ENCODE measurements around the gene ALX3. TPM values are rescaled to one million over a fixed set of nuclear protein-coding genes. Genes with fewer than 3 reads are reported as not detected.

Gene ALX3
- not detected for polyA plus RNA-seq (2012; ENCODE audit: missing spikeins)

- DNase-seq (ENCODE audit: insufficient read length) (no peak), FAIRE-seq (no peak)
- TF ChIP-seq POLR2A (IDR thresholded peaks at IDR 0.05; ENCODE audit: low read depth, low read length) (no peak), POLR2AphosphoS5 (IDR thresholded peaks at IDR 0.05; ENCODE audit: low read depth, low read length) (no peak), TAF1 (IDR thresholded peaks at IDR 0.05; ENCODE audit: borderline replicate concordance, low read depth, low read length) (no peak)
These were observed at the start of gene ALX3 for GRCh38 chr1:110070671-110071242. ALX3 (minus strand) TSS chr1:110070672; CDS start chr1:110070612, 60 bp downstream.

- no peak for TF ChIP-seq TAF1 (IDR thresholded peaks at IDR 0.05; ENCODE audit: borderline replicate concordance, low read depth, low read length)
- TF ChIP-seq POLR2AphosphoS5 (IDR thresholded peaks at IDR 0.05; ENCODE audit: low read depth, low read length), result no peak
- no peak for TF ChIP-seq POLR2A (IDR thresholded peaks at IDR 0.05; ENCODE audit: low read depth, low read length)
- DNase-seq (ENCODE audit: insufficient read length), result no peak
- FAIRE-seq, result no peak
These were observed 49.4 kb upstream of the ALX3 start for GRCh38 chr1:110119843-110120242.

GRCh38 chr1:110118636-110119396, 48.3 kb upstream of the ALX3 start:
- DNase-seq (ENCODE audit: insufficient read length) (no peak), FAIRE-seq (no peak)
- no peak for TF ChIP-seq TAF1 (IDR thresholded peaks at IDR 0.05; ENCODE audit: borderline replicate concordance, low read depth, low read length)
- TF ChIP-seq POLR2AphosphoS5 (IDR thresholded peaks at IDR 0.05; ENCODE audit: low read depth, low read length), result no peak
- no peak for TF ChIP-seq POLR2A (IDR thresholded peaks at IDR 0.05; ENCODE audit: low read depth, low read length)

GRCh38 chr1:110114784-110115183, 44.3 kb upstream of the ALX3 start:
- FAIRE-seq (no peak), DNase-seq (ENCODE audit: insufficient read length) (no peak)

GRCh38 chr1:110114173-110114572, 43.7 kb upstream of the ALX3 start:
- FAIRE-seq (no peak), DNase-seq (ENCODE audit: insufficient read length) (no peak)
- TF ChIP-seq TAF1 (IDR thresholded peaks at IDR 0.05; ENCODE audit: borderline replicate concordance, low read depth, low read length) (no peak), POLR2AphosphoS5 (IDR thresholded peaks at IDR 0.05; ENCODE audit: low read depth, low read length) (no peak), POLR2A (IDR thresholded peaks at IDR 0.05; ENCODE audit: low read depth, low read length) (no peak)

More at GRCh38 chr1:110114784-110115183, 44.3 kb upstream of the ALX3 start:
- TF ChIP-seq POLR2A (IDR thresholded peaks at IDR 0.05; ENCODE audit: low read depth, low read length), result no peak
- no peak for TF ChIP-seq TAF1 (IDR thresholded peaks at IDR 0.05; ENCODE audit: borderline replicate concordance, low read depth, low read length)
- no peak for TF ChIP-seq POLR2AphosphoS5 (IDR thresholded peaks at IDR 0.05; ENCODE audit: low read depth, low read length)

- FAIRE-seq (no peak), DNase-seq (ENCODE audit: insufficient read length) (no peak)
- TF ChIP-seq TAF1 (IDR thresholded peaks at IDR 0.05; ENCODE audit: borderline replicate concordance, low read depth, low read length) (no peak), POLR2A (IDR thresholded peaks at IDR 0.05; ENCODE audit: low read depth, low read length) (no peak), POLR2AphosphoS5 (IDR thresholded peaks at IDR 0.05; ENCODE audit: low read depth, low read length) (no peak)
These were observed 43.1 kb upstream of the ALX3 start for GRCh38 chr1:110113551-110113950.

GRCh38 chr1:110112656-110113055, 42.2 kb upstream of the ALX3 start:
- FAIRE-seq, result no peak
- no peak for DNase-seq (ENCODE audit: insufficient read length)
- no peak for TF ChIP-seq TAF1 (IDR thresholded peaks at IDR 0.05; ENCODE audit: borderline replicate concordance, low read depth, low read length)
- TF ChIP-seq POLR2AphosphoS5 (IDR thresholded peaks at IDR 0.05; ENCODE audit: low read depth, low read length), result no peak
- no peak for TF ChIP-seq POLR2A (IDR thresholded peaks at IDR 0.05; ENCODE audit: low read depth, low read length)

GRCh38 chr1:110112143-110112542, 41.7 kb upstream of the ALX3 start, which contains the start of gene UBL4B:
UBL4B (plus strand) TSS chr1:110112443; CDS start chr1:110112535, 92 bp downstream.
- no peak for TF ChIP-seq POLR2A (IDR thresholded peaks at IDR 0.05; ENCODE audit: low read depth, low read length)
- TF ChIP-seq TAF1 (IDR thresholded peaks at IDR 0.05; ENCODE audit: borderline replicate concordance, low read depth, low read length), result no peak
- no peak for TF ChIP-seq POLR2AphosphoS5 (IDR thresholded peaks at IDR 0.05; ENCODE audit: low read depth, low read length)
- DNase-seq (ENCODE audit: insufficient read length) (no peak), FAIRE-seq (no peak)

GRCh38 chr1:110111081-110111480, 40.6 kb upstream of the ALX3 start:
- FAIRE-seq, result no peak
- TF ChIP-seq POLR2A (IDR thresholded peaks at IDR 0.05; ENCODE audit: low read depth, low read length) (no peak), POLR2AphosphoS5 (IDR thresholded peaks at IDR 0.05; ENCODE audit: low read depth, low read length) (no peak), TAF1 (IDR thresholded peaks at IDR 0.05; ENCODE audit: borderline replicate concordance, low read depth, low read length) (no peak)
- no peak for DNase-seq (ENCODE audit: insufficient read length)

- TF ChIP-seq POLR2A (IDR thresholded peaks at IDR 0.05; ENCODE audit: low read depth, low read length), result no peak
- TF ChIP-seq POLR2AphosphoS5 (IDR thresholded peaks at IDR 0.05; ENCODE audit: low read depth, low read length), result no peak
- TF ChIP-seq TAF1 (IDR thresholded peaks at IDR 0.05; ENCODE audit: borderline replicate concordance, low read depth, low read length), result no peak
- DNase-seq (ENCODE audit: insufficient read length) (no peak), FAIRE-seq (no peak)
These were observed 37.5 kb upstream of the ALX3 start for GRCh38 chr1:110107867-110108469.
